Uterus (tissue), 2 donors: ENCODE measurements around the gene UGT1A10.

Experiments
- POLR2A ChIP-seq, 2 donors: fragments of 450-650 bp; IDR thresholded peaks; one replicate each; pipeline ENCODE4 v1.6.1; 2016; ENCODE audit warnings: antibody characterized with exemption in 2 of 2, mild to moderate bottlenecking in 1 of 2, moderate library complexity in 1 of 2
- TF ChIP-seq, protein P1 (sequence below), 4 experiments: fragments of 200-600 bp in 2 of 4; fragments of 450-650 bp in 2 of 4; sonication (generic) in 2 of 4; IDR thresholded peaks; one replicate each; pipeline ENCODE4 v1.5.1; 2016 to 2019; ENCODE audit warnings: antibody characterized with exemption in 4 of 4, mild to moderate bottlenecking in 2 of 4, moderate library complexity in 1 of 4

DNA sequence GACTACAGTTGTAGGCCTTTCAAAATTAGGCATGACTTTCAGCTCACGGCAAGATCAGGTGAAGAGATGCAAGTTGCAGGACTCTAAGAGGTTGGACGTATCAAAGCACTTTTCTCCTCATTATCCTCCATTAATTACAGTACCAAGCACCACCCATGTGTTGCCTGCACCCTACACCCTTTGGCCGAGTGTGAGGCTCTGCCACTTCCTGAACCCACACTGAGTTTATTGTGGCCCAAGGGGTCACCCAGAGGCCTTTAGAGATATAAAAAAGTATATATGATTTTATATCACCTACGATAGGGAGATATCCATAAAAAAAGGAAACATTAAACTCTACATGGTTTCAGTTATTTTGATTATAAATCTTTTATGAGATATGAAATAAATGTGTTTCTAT, 16.0 kb upstream of the UGT1A10 start:
- TF ChIP-seq POLR2A (IDR thresholded peaks at IDR 0.05) = no peak
- TF ChIP-seq, protein P1, sequence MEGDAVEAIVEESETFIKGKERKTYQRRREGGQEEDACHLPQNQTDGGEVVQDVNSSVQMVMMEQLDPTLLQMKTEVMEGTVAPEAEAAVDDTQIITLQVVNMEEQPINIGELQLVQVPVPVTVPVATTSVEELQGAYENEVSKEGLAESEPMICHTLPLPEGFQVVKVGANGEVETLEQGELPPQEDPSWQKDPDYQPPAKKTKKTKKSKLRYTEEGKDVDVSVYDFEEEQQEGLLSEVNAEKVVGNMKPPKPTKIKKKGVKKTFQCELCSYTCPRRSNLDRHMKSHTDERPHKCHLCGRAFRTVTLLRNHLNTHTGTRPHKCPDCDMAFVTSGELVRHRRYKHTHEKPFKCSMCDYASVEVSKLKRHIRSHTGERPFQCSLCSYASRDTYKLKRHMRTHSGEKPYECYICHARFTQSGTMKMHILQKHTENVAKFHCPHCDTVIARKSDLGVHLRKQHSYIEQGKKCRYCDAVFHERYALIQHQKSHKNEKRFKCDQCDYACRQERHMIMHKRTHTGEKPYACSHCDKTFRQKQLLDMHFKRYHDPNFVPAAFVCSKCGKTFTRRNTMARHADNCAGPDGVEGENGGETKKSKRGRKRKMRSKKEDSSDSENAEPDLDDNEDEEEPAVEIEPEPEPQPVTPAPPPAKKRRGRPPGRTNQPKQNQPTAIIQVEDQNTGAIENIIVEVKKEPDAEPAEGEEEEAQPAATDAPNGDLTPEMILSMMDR (IDR thresholded peaks at IDR 0.05) = no peak
